Prostate gland (tissue), 2 donors: ENCODE results near the gene SLC12A8.

Experiments
- CTCF ChIP-seq, 4 experiments: fragments of 200-600 bp in 2 of 4; fragments of 450-650 bp in 2 of 4; sonication (generic) in 2 of 4; IDR thresholded peaks; 1 replicate in 3 of 4; 2 replicates in 1 of 4; pipeline ENCODE4 v1.5.1; 2016 to 2019; ENCODE audit warnings: antibody characterized with exemption in 4 of 4, mild to moderate bottlenecking in 2 of 4, moderate library complexity in 2 of 4
- POLR2AphosphoS5 ChIP-seq: sonication (generic); formaldehyde crosslinking; IDR thresholded peaks from one replicate; pipeline ENCODE4 v1.6.1; 2017; ENCODE audit warnings: antibody characterized with exemption

GRCh38 chr3:125062904-125063618 lies 149.5 kb downstream of the SLC12A8 start:
- TF ChIP-seq POLR2AphosphoS5 (peak; percentile 71), CTCF (IDR thresholded peaks at IDR 0.05) (no peak)
